ENCODE measurements around the gene TRAF1. TPM values are rescaled to one million over a fixed set of nuclear protein-coding genes. Genes with fewer than 3 reads are reported as not detected.

The TRAF1 gene
- total RNA-seq, 3 donors from 2014 or later (not counting 1 experiment from before 2014, with no cell fraction given) = 23.4 to 33.9 (median 30.5) TPM

DNA sequence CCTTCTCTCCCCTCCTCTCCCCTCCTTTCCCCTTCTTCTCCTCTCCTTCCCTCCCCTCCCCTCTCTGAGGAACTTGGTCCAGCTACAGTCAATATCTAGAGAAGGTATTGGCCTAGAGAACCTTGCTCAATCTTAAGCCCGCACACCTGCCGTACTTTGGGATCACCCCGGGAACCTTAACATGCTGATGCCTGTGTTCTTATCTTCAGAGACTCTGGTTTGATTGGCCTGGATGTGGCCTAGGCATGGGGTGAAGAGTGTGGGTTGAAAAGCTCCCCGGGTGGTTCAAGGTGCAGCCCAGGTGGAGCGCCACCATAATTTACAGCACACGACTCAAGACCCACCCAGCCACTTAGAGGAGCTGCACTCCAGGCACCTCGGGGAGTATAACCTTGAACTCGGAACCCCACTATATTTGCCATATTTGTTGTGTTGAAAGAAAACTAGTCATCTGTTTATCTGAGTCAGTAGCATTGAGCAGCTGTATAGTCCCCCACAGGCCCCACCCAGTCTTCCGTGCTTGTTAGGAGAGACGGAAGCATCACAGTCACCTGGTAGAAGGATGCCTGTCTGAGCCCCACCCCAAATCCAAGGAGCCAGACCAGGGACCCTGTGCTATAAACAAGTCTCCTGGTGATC lies 35.2 kb downstream of the TRAF1 start:
- WGBS (ENCODE audit: insufficient coverage) = 79% methylated on average over 9 of the region's 10 CpGs
- H3K27ac ChIP-seq (ENCODE audit: low read length) = no peak overlapping the region
- H3K27me3 ChIP-seq (ENCODE audit: control insufficient read depth, insufficient read depth, low read length) = no peaks in the 10 kb centered on the region
- H3K4me3 Mint-ChIP-seq = no peak overlapping the region
- H3K36me3 ChIP-seq (ENCODE audit: control insufficient read depth, insufficient read depth, low read length) = no peaks in the 10 kb centered on the region
- H3K9me3 Mint-ChIP-seq = no peaks in the 10 kb centered on the region
- no peak overlapping the region for H3K27ac Mint-ChIP-seq
- peaks cover 39% of the 10 kb centered on the region for H3K4me1 ChIP-seq (ENCODE audit: control insufficient read depth, insufficient read depth, low read length)
- intact Hi-C loops (cut with micrococcal nuclease) = no loop called here
- no peak for ATAC-seq
- H3K9me3 ChIP-seq (ENCODE audit: control insufficient read depth, insufficient read depth, low read length) = no peaks in the 10 kb centered on the region
- peak in 1 of 2 donors; percentile 73 for DNase-seq
- H3K27me3 Mint-ChIP-seq (ENCODE audit: low read depth in 2 of 2) = no peaks in the 10 kb centered on the region
- TF ChIP-seq, protein P1, sequence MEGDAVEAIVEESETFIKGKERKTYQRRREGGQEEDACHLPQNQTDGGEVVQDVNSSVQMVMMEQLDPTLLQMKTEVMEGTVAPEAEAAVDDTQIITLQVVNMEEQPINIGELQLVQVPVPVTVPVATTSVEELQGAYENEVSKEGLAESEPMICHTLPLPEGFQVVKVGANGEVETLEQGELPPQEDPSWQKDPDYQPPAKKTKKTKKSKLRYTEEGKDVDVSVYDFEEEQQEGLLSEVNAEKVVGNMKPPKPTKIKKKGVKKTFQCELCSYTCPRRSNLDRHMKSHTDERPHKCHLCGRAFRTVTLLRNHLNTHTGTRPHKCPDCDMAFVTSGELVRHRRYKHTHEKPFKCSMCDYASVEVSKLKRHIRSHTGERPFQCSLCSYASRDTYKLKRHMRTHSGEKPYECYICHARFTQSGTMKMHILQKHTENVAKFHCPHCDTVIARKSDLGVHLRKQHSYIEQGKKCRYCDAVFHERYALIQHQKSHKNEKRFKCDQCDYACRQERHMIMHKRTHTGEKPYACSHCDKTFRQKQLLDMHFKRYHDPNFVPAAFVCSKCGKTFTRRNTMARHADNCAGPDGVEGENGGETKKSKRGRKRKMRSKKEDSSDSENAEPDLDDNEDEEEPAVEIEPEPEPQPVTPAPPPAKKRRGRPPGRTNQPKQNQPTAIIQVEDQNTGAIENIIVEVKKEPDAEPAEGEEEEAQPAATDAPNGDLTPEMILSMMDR (IDR thresholded peaks at IDR 0.05) = no peak
- H3K36me3 Mint-ChIP-seq = no peaks in the 10 kb centered on the region
- H3K4me3 ChIP-seq (ENCODE audit: low read length) = no peak overlapping the region
- H3K4me1 Mint-ChIP-seq = peaks cover 15 to 19% of the 10 kb centered on the region in 2 donors

DNA sequence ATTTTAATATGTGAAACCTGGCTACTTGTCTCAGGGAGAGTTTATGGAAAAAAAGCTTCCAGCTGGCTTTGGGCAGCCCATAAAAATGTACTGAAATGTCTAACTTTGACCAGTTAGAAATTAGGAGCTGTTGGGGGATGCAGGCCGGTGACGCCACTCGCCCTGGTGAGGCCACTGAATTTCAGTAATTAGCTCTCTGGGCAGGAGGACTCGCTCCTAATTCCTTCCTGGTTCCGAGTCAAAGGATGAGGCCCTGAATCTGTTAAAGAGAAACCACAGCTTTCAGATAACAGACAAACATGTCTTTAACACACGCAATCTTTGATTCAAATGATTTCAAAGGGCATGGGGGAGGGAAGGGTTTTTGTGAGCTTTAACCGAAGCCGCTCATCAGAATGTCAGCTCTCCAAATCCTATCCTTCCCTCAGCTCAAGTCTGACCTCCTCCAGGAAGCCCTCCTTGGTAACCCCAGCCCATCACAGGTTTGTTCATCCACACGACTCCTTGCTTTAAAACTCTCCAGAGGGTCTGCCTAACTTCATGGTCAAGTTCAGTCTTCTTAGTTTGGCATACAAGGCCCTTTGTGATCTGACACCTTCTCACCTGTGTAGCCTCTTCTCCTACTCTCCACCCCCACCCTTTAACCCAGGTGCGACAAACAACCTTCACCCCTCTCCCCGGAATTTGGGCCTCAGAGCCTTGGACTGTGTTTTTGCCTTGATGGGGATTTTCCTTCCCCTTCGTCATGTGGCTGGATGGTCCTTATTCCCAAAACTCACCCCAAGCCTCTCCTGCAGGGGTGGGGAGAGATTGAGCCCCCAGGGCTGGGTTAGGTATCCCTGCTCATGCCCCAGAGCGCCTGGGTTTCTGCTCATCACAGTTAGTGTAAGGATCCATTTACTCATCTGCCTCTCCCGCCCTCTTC lies 36.0 kb downstream of the TRAF1 start:
- Mint-ChIP-seq H3K27ac (no peak overlapping the region), H3K4me1 (peaks cover 15 to 23% of the 10 kb centered on the region in 2 donors), H3K27me3 (ENCODE audit: low read depth in 2 of 2) (peaks cover 0 to 3% of the 10 kb centered on the region in 2 donors), H3K36me3 (no peaks in the 10 kb centered on the region), H3K9me3 (no peaks in the 10 kb centered on the region), H3K4me3 (no peak overlapping the region)
- H3K36me3 ChIP-seq (ENCODE audit: control insufficient read depth, insufficient read depth, low read length) = no peaks in the 10 kb centered on the region
- intact Hi-C loops (cut with micrococcal nuclease) = no loop called here
- H3K9me3 ChIP-seq (ENCODE audit: control insufficient read depth, insufficient read depth, low read length) = no peaks in the 10 kb centered on the region
- ATAC-seq (peak in 1 of 3 donors; percentile 26), DNase-seq (peak in 1 of 2 donors; percentile 86)
- TF ChIP-seq, protein P1 (IDR thresholded peaks at IDR 0.05) = no peak
- H3K4me3 ChIP-seq (ENCODE audit: low read length) = no peak overlapping the region
- peaks cover 39% of the 10 kb centered on the region for H3K4me1 ChIP-seq (ENCODE audit: control insufficient read depth, insufficient read depth, low read length)
- WGBS (ENCODE audit: insufficient coverage) = 74% methylated on average over 10 of the region's 14 CpGs
- H3K27me3 ChIP-seq (ENCODE audit: control insufficient read depth, insufficient read depth, low read length) = no peaks in the 10 kb centered on the region
- H3K27ac ChIP-seq (ENCODE audit: low read length) = peak overlapping the region; percentile 23

DNA sequence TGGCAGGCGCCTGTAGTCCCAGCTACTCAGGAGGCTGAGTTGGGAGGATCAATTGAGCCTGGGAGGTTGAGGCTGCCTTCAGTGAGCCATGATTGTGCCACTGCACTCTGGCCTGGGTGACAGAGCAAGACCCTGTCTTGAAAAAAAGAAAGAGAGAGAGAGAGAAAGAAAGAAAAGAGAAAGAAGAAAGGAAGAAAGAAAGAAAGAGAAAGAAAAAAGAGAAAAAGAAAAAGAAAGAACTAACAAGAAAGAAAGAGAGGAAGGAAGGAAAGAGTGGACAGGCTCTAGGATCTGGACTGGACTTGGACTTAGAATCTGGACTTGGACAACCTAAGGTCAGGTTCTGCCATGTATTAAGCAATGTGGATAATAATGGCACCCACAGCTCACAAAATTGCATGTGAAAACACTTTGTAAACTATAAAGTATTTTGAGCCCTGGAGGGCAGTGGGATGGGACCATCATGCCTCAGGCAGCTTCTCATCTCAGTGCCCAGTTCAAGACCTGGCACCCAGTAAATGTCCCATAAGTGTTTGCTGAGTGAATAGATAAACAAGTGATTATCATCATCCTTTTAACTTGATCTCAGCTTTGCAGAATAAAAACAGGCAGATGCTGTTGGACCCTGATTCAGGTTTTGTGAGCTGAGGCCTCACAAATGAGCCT lies 36.9 kb downstream of the TRAF1 start:
- no peaks in the 10 kb centered on the region for H3K27me3 ChIP-seq (ENCODE audit: control insufficient read depth, insufficient read depth, low read length)
- intact Hi-C loops (cut with micrococcal nuclease) = no loop called here
- ATAC-seq = no peak
- H3K36me3 Mint-ChIP-seq = no peaks in the 10 kb centered on the region
- peaks cover 15 to 23% of the 10 kb centered on the region in 2 donors for H3K4me1 Mint-ChIP-seq
- peak overlapping the region in 1 of 2 donors; percentile 24 for H3K27ac Mint-ChIP-seq
- no peak overlapping the region for H3K4me3 Mint-ChIP-seq
- H3K9me3 Mint-ChIP-seq = no peaks in the 10 kb centered on the region
- TF ChIP-seq, protein P1 (IDR thresholded peaks at IDR 0.05) = no peak
- H3K27me3 Mint-ChIP-seq (ENCODE audit: low read depth in 2 of 2) = peaks cover 0 to 3% of the 10 kb centered on the region in 2 donors
- peak in 1 of 2 donors; percentile 45 for DNase-seq
- H3K27ac ChIP-seq (ENCODE audit: low read length) = no peak overlapping the region
- peaks cover 39% of the 10 kb centered on the region for H3K4me1 ChIP-seq (ENCODE audit: control insufficient read depth, insufficient read depth, low read length)
- H3K36me3 ChIP-seq (ENCODE audit: control insufficient read depth, insufficient read depth, low read length) = no peaks in the 10 kb centered on the region
- no peak overlapping the region for H3K4me3 ChIP-seq (ENCODE audit: low read length)
- WGBS (ENCODE audit: insufficient coverage) = 94% methylated on average over 1 of the region's 1 CpG
- no peaks in the 10 kb centered on the region for H3K9me3 ChIP-seq (ENCODE audit: control insufficient read depth, insufficient read depth, low read length)
